K562 (cell line): ENCODE results near the gene DENND2A. TPM values are rescaled to one million over a fixed set of nuclear protein-coding genes. Genes with fewer than 3 reads are reported as not detected.

Experiments used
- ATF1 ChIP-seq, 2 experiments: fragments of 450-650 bp in 1 of 2; IDR thresholded peaks; 2 replicates each; pipeline ENCODE4 v1.6.1; 2016; ENCODE audit warnings: missing compliant biosample characterization in 1 of 2, missing genetic modification characterization in 1 of 2
- CCAR2 ChIP-seq: fragments of 200-400 bp; formaldehyde crosslinking; IDR thresholded peaks from 2 replicates; pipeline ENCODE4 v1.6.1; 2017; ENCODE audit warnings: mild to moderate bottlenecking, low read depth, low read length
- GABPB2 ChIP-seq: fragments of 250-450 bp; sonication (Bioruptor Pico); conservative IDR thresholded peaks from 2 replicates; pipeline ENCODE4 v1.5.1; 2021; ENCODE audit warnings: mild to moderate bottlenecking
- KAT2B ChIP-seq: IDR thresholded peaks from one replicate; pipeline ENCODE4 v1.6.1; 2012; ENCODE audit warnings: low read depth, mild to moderate bottlenecking, control low read depth, inconsistent platforms, low read length, moderate library complexity
- MYC ChIP-seq, 2 experiments: fragments of 250-450 bp in 1 of 2; sonication (Bioruptor Pico) in 1 of 2; IDR thresholded peaks; 2 replicates each; pipeline versions ENCODE4 v1.5.1 to v1.6.1; 2012 to 2021; ENCODE audit warnings: low read depth in 2 of 2, borderline replicate concordance in 1 of 2, improper control_type of control experiment in 1 of 2, low read length in 1 of 2, mild to moderate bottlenecking in 1 of 2, moderate library complexity in 1 of 2
- NELFE ChIP-seq: IDR thresholded peaks from 2 replicates; pipeline ENCODE4 v1.6.1; 2011; ENCODE audit warnings: mild to moderate bottlenecking; ENCODE audit not compliant: insufficient read depth, insufficient read length
- PCBP1 ChIP-seq: fragments of 200-400 bp; formaldehyde crosslinking; IDR thresholded peaks from 2 replicates; pipeline ENCODE4 v1.6.1; 2018; ENCODE audit warnings: mild to moderate bottlenecking, low read depth, low read length; ENCODE audit not compliant: poor library complexity, severe bottlenecking
- PML ChIP-seq: IDR thresholded peaks from 2 replicates; pipeline ENCODE4 v1.6.1; 2012; ENCODE audit warnings: low read length, inconsistent platforms
- ZNF134 ChIP-seq: fragments of 250-450 bp; sonication (Bioruptor Pico); conservative IDR thresholded peaks from 2 replicates; pipeline ENCODE4 v1.4.0; 2020
- ZNF507 ChIP-seq: conservative IDR thresholded peaks from 2 replicates; pipeline ENCODE4 v1.6.1; 2017; ENCODE audit warnings: missing genetic modification characterization, missing compliant biosample characterization
- ZNF583 ChIP-seq: fragments of 250-450 bp; sonication (Bioruptor Pico); IDR thresholded peaks from 2 replicates; pipeline ENCODE4 v1.4.0; 2020
- ZNF766 ChIP-seq: fragments of 200-800 bp; sonication (Bioruptor generic); conservative IDR thresholded peaks from 2 replicates; pipeline ENCODE4 v1.6.1; 2016; ENCODE audit warnings: missing genetic modification characterization, missing compliant biosample characterization
- ZNF77 ChIP-seq: fragments of 250-450 bp; sonication (Bioruptor Pico); IDR thresholded peaks from 2 replicates; pipeline ENCODE4 v1.5.0; 2020
- ZSCAN29 ChIP-seq: fragments of 450-650 bp; IDR thresholded peaks from 2 replicates; pipeline ENCODE4 v1.6.1; 2017
- polyA plus RNA-seq, 8 experiments: library from polyadenylated mRNA; depleted of rRNA in 4 of 8; stranded (reverse) in 5 of 8; unstranded in 3 of 8; fragments of >200 nt; fragmentation: Nextera tagmentation in 2 of 8; fragmentation: Illumina TruSeq in 1 of 8; extraction: Ambion mirVana in 2 of 8; extraction: Trizol in 1 of 8; gene quantifications; 2 replicates each; pipeline versions ENCODE4 v1.2.1 to v1.2.3, GENCODE V29; 2011 to 2014; ENCODE audit warnings: inconsistent platforms in 1 of 8, missing spikeins in 1 of 8
- total RNA-seq, 7 experiments: library from RNA; depleted of rRNA in 6 of 7; stranded (reverse); fragments of >200 nt in 6 of 7; fragmentation: Illumina TruSeq in 2 of 7; extraction: Trizol in 2 of 7; gene quantifications; 2 replicates each; pipeline versions ENCODE4 v1.2.1 to v1.2.3, GENCODE V29; 2011 to 2021; ENCODE audit warnings: low replicate concordance in 1 of 7
- TF ChIP-seq, protein P1 (sequence below): fragments of 450-650 bp; IDR thresholded peaks from 2 replicates; pipeline ENCODE4 v1.6.1; 2016; ENCODE audit warnings: low read depth
- TF ChIP-seq, protein P2 (sequence below), 2 experiments: IDR thresholded peaks in 1 of 2; conservative IDR thresholded peaks in 1 of 2; 2 replicates each; pipeline ENCODE4 v1.6.1; 2016; ENCODE audit warnings: low read depth in 2 of 2, mild to moderate bottlenecking in 1 of 2, missing compliant biosample characterization in 1 of 2, missing genetic modification characterization in 1 of 2, moderate library complexity in 1 of 2

Gene DENND2A
- total and polyA plus RNA-seq, 9 of the 15 experiments (the other 6 are each of a cell fraction or from before 2014, with no cell fraction given) = not detected

DNA sequence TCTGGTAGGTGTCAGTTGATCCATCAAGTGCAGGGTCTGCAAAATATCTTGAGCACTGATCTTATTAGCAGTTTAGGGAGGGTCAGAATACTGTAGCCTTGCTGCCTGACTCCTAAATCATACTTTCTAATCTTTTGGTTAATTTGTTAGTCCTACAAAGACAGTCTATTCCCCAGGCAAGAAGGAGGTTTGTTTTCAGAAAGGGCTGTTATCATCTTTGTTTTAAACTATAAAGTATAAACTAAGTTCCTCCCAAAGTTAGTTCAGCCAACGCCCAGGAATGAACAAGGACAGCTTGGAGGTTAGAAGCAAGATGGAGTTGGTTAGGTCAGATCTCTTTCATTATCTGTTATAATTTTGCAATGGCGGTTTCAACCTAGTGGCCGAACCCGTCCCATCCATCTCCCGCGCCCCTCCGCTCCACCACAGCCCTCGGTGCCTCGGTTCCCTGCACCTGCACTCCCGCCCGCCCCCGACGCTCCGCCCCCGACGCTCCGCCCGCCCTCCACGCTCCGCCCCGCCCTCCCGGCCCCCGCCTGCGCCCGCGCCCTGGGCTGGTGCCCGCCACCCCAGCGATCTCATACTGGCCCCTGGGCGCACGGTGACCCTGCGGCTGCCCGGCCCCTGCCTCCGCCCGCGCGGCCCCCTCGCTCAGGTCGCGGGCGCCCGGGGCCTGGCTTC is 31.9 kb upstream of the DENND2A start, which contains the start of gene ADCK2 (continued):
- no peak; the same call in 1 of the 2 replicates for TF ChIP-seq MYC (IDR thresholded peaks at IDR 0.05; ENCODE audit: low read depth, low read length)
- no peak for TF ChIP-seq MYC (CRISPR knock-in tag; IDR thresholded peaks at IDR 0.05; ENCODE audit: borderline replicate concordance, low read depth)
- no peak for TF ChIP-seq GABPB2 (CRISPR knock-in tag)
- TF ChIP-seq, protein P1, sequence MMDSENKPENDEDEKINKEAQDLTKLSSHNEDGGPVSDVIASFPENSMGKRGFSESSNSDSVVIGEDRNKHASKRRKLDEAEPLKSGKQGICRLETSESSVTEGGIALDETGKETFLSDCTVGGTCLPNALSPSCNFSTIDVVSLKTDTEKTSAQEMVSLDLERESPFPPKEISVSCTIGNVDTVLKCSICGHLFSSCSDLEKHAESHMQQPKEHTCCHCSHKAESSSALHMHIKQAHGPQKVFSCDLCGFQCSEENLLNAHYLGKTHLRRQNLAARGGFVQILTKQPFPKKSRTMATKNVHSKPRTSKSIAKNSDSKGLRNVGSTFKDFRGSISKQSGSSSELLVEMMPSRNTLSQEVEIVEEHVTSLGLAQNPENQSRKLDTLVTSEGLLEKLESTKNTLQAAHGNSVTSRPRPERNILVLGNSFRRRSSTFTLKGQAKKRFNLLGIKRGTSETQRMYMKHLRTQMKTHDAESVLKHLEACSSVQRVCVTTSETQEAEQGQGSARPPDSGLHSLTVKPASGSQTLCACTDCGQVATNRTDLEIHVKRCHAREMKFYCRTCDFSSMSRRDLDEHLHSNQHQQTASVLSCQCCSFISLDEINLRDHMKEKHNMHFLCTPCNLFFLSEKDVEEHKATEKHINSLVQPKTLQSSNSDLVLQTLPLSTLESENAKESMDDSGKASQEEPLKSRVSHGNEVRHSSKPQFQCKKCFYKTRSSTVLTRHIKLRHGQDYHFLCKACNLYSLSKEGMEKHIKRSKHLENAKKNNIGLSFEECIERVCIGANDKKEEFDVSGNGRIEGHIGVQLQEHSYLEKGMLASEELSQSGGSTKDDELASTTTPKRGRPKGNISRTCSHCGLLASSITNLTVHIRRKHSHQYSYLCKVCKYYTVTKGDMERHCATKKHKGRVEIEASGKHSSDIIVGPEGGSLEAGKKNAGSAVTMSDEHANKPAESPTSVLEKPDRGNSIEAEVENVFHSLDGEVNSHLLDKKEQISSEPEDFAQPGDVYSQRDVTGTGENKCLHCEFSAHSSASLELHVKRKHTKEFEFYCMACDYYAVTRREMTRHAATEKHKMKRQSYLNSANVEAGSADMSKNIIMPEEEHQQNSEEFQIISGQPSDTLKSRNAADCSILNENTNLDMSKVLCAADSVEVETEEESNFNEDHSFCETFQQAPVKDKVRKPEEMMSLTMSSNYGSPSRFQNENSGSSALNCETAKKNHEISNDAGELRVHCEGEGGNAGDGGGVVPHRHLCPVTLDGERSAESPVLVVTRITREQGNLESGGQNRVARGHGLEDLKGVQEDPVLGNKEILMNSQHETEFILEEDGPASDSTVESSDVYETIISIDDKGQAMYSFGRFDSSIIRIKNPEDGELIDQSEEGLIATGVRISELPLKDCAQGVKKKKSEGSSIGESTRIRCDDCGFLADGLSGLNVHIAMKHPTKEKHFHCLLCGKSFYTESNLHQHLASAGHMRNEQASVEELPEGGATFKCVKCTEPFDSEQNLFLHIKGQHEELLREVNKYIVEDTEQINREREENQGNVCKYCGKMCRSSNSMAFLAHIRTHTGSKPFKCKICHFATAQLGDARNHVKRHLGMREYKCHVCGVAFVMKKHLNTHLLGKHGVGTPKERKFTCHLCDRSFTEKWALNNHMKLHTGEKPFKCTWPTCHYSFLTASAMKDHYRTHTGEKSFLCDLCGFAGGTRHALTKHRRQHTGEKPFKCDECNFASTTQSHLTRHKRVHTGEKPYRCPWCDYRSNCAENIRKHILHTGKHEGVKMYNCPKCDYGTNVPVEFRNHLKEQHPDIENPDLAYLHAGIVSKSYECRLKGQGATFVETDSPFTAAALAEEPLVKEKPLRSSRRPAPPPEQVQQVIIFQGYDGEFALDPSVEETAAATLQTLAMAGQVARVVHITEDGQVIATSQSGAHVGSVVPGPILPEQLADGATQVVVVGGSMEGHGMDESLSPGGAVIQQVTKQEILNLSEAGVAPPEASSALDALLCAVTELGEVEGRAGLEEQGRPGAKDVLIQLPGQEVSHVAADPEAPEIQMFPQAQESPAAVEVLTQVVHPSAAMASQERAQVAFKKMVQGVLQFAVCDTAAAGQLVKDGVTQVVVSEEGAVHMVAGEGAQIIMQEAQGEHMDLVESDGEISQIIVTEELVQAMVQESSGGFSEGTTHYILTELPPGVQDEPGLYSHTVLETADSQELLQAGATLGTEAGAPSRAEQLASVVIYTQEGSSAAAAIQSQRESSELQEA = no peak
- TF ChIP-seq, protein P2, sequence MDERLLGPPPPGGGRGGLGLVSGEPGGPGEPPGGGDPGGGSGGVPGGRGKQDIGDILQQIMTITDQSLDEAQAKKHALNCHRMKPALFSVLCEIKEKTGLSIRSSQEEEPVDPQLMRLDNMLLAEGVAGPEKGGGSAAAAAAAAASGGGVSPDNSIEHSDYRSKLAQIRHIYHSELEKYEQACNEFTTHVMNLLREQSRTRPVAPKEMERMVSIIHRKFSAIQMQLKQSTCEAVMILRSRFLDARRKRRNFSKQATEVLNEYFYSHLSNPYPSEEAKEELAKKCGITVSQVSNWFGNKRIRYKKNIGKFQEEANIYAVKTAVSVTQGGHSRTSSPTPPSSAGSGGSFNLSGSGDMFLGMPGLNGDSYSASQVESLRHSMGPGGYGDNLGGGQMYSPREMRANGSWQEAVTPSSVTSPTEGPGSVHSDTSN (CRISPR knock-in tag; IDR thresholded peaks at IDR 0.05; ENCODE audit: low read depth) = no peak
- TF ChIP-seq, protein P2 (tag; conservative IDR thresholded peaks at IDR 0.05; ENCODE audit: low read depth) = peak; percentile 40; the same call in 1 of the 2 replicates
- 0 out of 2 replicates have a peak, but pooled peaks have one; percentile 48 for TF ChIP-seq ZNF766 (CRISPR knock-in tag)
- no peak for TF ChIP-seq ZNF134
- TF ChIP-seq ZNF583 = peak; percentile 12; the same call in 1 of the 2 replicates
- TF ChIP-seq NELFE = no peak
- no peak for TF ChIP-seq ZNF77 (CRISPR knock-in tag)
- TF ChIP-seq ZNF507 = peak; percentile 25; the same call in 1 of the 2 replicates
- no peak for TF ChIP-seq ATF1 (CRISPR knock-in tag; IDR thresholded peaks at IDR 0.05)
- no peak for TF ChIP-seq ATF1 (tag; IDR thresholded peaks at IDR 0.05)
- no peak for TF ChIP-seq PCBP1
- no peak for TF ChIP-seq KAT2B
- no peak for TF ChIP-seq CCAR2
- TF ChIP-seq ZSCAN29 = no peak
- no peak for TF ChIP-seq PML
